ENCODE measurements around the gene ZC2HC1C.
"Not testable (repeated sequence)": the region's sequence is repeated elsewhere in the genome, so short reads cannot be mapped to it uniquely, and the experiment has no call there.

ZC2HC1C gene

GRCh38 chr14:75094896-75095295 is 25.5 kb downstream of the ZC2HC1C start:
- DNase-seq (ENCODE audit: low read depth in 2 of 2): peak; percentile 62 to 64

DNA sequence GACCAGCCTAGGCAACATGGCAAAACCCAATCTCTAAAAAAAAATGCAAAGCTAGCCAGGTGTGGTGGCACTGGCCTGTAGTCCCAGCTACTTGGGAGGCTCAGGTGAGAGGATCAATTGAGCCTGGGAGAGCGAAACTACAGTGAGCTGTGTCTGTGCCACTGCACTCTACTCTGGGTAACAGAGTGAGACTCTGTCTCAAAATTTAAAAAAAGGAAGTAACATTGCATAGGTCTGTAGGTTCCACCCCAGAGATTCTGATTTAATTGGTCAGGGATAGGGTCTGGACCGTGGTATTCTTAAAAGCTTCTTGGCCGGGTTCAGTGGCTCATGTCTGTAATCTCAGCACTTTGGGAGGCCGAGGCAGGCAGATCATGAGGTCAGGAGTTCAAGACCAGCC is 26.2 kb downstream of the ZC2HC1C start:
- no peak for DNase-seq (ENCODE audit: low read depth in 2 of 2)

DNA sequence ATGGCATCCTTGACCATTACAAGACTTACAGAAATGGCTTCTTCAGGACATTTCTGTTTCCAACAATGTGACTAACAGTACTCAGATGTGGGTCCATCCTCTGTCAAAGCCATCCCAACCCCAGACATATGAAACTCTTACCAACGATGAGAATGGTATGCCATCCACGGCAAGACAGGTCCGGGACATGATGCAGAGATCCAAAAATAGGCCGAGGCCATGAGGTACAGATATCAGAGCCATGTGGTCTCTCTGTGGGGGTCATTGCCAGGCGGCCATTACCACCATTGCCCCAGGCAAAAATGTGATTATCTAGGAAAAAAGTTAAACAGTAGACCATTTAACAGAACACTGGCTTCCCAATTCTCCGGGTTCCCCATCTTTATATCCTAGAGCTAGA is 27.5 kb downstream of the ZC2HC1C start:
- DNase-seq (ENCODE audit: low read depth in 2 of 2): no peak

- no peak for DNase-seq (ENCODE audit: low read depth in 2 of 2)
These were observed 28.8 kb downstream of the ZC2HC1C start for GRCh38 chr14:75098212-75098611.

GRCh38 chr14:75098682-75099081 is 29.2 kb downstream of the ZC2HC1C start:
- no peak for DNase-seq (ENCODE audit: low read depth in 2 of 2)

DNA sequence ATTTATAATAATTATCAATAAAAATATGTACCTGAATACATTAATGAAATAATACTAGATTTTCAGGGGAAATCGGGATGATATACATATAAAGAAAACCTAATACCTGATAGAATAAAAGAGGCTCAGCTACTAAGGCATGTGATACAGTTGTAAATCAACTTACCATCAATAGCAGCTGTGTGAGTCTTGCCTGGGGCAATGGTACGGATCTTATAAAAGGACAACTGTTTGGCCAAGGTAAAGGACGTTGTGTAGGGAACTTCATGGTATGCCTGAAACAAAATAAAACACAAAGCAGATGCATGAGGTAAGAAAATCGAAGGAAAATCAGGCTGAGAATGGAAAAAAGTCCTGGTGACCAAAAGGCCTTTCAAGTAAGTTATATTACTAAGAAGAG is 32.0 kb downstream of the ZC2HC1C start:
- DNase-seq (ENCODE audit: low read depth in 2 of 2): no peak

DNA sequence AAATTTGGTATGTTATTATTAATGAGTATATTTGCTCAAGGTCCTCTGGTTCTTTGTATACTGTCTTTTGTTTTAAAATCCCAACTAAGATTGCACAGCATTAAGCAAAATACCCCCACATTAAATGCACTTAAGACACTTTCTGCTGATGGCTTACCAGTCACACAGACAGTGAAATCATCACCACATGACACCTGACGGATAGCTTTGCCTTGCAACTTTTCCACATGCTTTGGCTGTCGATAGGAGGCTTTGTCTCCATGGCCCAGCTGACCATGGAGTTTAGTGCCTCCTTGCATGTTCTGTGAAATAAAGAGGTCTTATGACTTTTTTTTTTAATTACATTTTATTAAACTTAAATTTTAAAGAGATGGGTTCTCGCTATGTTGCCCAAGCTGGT is 37.7 kb downstream of the ZC2HC1C start:
- DNase-seq (ENCODE audit: low read depth in 2 of 2): no peak

DNA sequence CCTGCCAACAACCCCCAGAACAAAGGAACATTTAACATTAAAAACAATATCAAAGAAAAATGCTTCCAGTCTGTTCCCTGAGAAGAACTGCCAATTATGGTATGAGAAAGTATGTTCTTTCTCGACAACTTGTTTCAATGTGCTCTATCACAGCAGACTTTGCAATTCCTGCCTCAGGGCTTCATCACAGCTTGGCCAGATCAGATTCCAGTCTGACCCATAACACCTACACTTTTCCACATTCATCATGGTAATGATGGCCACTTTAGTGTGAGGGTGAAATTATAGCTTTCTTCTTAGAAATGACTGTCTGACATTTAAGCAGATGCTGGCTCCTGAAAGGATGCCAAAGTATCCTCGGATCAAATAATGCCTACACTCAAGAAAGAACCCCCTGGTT is 40.4 kb downstream of the ZC2HC1C start:
- DNase-seq (ENCODE audit: low read depth in 2 of 2): no peak

GRCh38 chr14:75113932-75114539 is 44.6 kb downstream of the ZC2HC1C start:
- DNase-seq (ENCODE audit: low read depth in 2 of 2): no peak

GRCh38 chr14:75119056-75119455 is 49.6 kb downstream of the ZC2HC1C start:
- no peak for DNase-seq (ENCODE audit: low read depth in 2 of 2)

DNA sequence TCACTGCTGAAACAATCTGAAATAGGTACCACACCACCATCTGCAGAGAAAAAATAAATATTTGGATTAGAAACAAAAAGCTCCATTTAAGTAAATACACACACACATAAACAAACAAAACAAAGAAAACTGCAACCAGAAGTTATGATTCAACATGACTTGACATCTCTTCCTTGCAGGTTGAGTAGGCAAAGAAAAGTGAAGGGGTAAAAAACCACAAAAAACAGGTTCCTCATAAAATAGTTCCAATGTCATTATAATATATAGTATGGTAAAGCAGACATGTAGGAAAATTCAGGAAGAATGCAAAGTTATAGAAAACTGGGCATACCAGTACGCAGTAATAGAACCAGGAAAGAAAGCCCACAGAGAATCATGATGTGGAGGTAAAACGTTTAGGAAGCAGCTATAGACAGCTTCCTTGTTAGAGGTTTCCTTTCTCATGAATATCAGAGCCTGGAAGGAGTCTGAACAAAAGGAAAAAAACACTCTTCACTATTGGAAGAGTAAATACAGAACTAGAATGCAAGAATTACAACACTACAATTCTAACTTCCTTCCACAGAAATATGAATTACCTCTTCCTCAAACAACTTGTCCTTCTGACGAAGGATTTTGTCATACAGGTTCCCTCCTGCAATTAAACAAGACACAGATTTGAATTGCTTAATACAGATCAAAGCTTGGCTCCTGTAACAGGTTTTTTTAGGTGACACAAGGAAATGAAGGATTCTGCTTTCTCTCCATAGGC is 51.3 kb downstream of the ZC2HC1C start:
- no peak for DNase-seq (ENCODE audit: low read depth in 2 of 2)

DNA sequence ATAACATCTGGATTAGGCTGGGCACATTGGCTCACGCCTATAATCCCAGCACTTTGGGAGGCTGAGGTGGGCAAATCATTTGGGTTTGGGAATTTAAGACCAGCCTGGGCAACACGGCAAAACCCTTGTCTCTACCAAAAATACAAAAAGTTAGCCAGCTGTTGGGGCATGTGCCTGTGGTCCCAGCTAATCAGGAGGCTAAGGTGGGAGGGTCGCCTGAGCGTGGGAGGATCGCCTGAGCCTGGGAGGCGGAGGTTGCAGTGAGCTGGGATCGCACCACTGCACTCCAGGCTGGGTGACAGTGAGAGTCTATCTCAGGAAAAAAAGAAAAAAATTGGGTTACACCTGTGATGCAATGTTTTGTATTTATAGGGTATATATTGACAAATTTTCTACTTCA is 52.1 kb downstream of the ZC2HC1C start:
- DNase-seq (ENCODE audit: low read depth in 2 of 2): no peak

- DNase-seq (ENCODE audit: low read depth in 2 of 2): no peak
These were observed 54.5 kb downstream of the ZC2HC1C start for GRCh38 chr14:75123991-75124390.

DNA sequence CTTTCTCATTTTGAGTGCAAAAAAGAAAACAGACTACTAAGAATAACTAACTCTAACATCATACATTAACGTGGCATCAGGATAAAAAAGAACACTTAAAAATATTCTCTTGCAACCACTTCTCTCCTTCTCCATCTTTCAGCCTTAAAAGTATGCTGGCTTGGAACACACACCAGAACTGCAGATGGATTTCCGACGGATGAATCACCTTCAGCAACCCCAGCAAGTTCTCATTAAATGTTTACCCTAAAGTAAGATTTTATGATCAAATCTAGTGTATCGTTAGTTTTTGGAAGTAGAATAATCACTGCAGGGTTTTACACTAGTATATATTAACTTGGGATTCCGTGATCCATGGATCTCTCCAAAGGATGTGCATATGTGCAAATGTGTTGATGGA is 56.2 kb downstream of the ZC2HC1C start:
- peak; percentile 24 to 30 for DNase-seq (ENCODE audit: low read depth in 2 of 2)

DNA sequence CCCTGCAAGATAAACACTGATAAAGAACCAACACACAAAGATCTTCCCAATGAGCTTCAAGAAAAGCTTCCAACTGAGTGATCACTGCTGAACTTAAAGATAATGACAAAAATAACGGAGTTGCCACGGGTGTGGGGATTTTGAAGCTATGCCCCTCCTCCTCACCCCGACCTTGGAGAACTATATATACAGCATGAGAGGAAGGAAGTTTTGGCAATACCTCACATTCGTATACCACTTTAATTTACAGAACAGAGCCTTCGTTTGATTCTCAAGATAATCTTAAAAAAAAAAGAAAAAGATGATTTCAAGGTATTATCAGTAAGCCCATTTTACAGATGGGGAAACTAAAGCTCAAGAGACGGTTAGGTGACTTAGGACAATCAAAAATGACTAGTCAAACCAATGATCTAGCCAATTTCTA is 56.7 kb downstream of the ZC2HC1C start:
- DNase-seq (ENCODE audit: low read depth in 2 of 2): no peak

- DNase-seq (ENCODE audit: low read depth in 2 of 2): peak; percentile 60 to 62
These were observed 57.4 kb downstream of the ZC2HC1C start, which contains the start of gene NEK9 for GRCh38 chr14:75126679-75127473. Gene NEK9, minus strand, starts transcription at chr14:75127048. Its CDS starts 127 bp downstream, at chr14:75126921.

GRCh38 chr14:75127474-75127820 is 58.0 kb downstream of the ZC2HC1C start:
- DNase-seq (ENCODE audit: low read depth in 2 of 2): not testable (repeated sequence)

- DNase-seq (ENCODE audit: low read depth in 2 of 2): no peak
These were observed 58.6 kb downstream of the ZC2HC1C start for GRCh38 chr14:75127903-75128595.

DNA sequence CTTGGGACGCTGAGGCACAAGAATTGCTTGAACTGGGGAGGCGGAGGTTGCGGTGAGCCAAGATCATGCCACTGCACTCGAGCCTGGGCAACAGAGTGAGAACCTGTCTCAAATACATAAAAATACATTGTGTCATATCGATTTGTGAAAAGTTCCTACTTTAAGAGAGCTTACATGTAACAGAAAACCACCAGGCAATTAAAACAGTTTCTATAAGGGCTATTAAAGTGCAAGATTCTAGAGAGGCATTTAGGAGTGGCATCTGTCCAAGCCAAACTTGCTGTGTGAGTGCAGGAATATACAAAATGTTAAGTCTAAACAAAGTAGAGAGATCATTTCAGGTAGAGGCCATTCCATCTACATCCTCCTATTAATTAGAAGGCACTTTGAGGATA is 59.2 kb downstream of the ZC2HC1C start:
- no peak for DNase-seq (ENCODE audit: low read depth in 2 of 2)
